ENCODE results near the gene TMEM150A.
"Not testable (repeated sequence)": the region's sequence is repeated elsewhere in the genome, so short reads cannot be mapped to it uniquely, and the experiment has no call there.

Gene TMEM150A

GRCh38 chr2:85561280-85562212 is 41.0 kb downstream of the TMEM150A start, which contains the start of gene GGCX:
TSS of gene GGCX (minus strand) at chr2:85561493. CDS start at chr2:85561428, 65 bp downstream.
- H3K27ac ChIP-seq: peak within 1 kb of the TSS; percentile 82
- H3K4me3 ChIP-seq (ENCODE audit: low read depth in 1 of 2, low read length in 1 of 2): peak within 1 kb of the TSS; percentile 74 to 94
- H3K36me3 ChIP-seq: no peaks in the 10 kb centered on the region
- TF ChIP-seq CTCF (IDR thresholded peaks at IDR 0.05): peak; percentile 64
- no peaks in the 10 kb centered on the region for H3K27me3 ChIP-seq
- no peaks in the 10 kb centered on the region for H3K9me3 ChIP-seq
- peaks cover 18 to 21% of the 10 kb centered on the region in 2 experiments for H3K4me1 ChIP-seq (ENCODE audit: control insufficient read depth in 1 of 2, insufficient read depth in 1 of 2, low read depth in 1 of 2, low read length in 1 of 2)

GRCh38 chr2:85560812-85561279 is 41.7 kb downstream of the TMEM150A start:
- H3K9me3 ChIP-seq: no peaks in the 10 kb centered on the region
- H3K4me3 ChIP-seq (ENCODE audit: low read depth in 1 of 2, low read length in 1 of 2): peak overlapping the region; percentile 74 to 94
- peaks cover 18 to 21% of the 10 kb centered on the region in 2 experiments for H3K4me1 ChIP-seq (ENCODE audit: control insufficient read depth in 1 of 2, insufficient read depth in 1 of 2, low read depth in 1 of 2, low read length in 1 of 2)
- H3K36me3 ChIP-seq: no peaks in the 10 kb centered on the region
- H3K27me3 ChIP-seq: no peaks in the 10 kb centered on the region
- H3K27ac ChIP-seq: peak overlapping the region; percentile 82
- TF ChIP-seq CTCF (IDR thresholded peaks at IDR 0.05): no peak

GRCh38 chr2:85560403-85560726 is 42.1 kb downstream of the TMEM150A start:
- H3K9me3 ChIP-seq, H3K27ac ChIP-seq, H3K36me3 ChIP-seq, H3K27me3 ChIP-seq: not testable (repeated sequence)
- H3K4me3 ChIP-seq (ENCODE audit: low read depth in 1 of 2, low read length in 1 of 2): peak overlapping the region in 1 of 2 experiments; percentile 74
- H3K4me1 ChIP-seq (ENCODE audit: control insufficient read depth in 1 of 2, insufficient read depth in 1 of 2, low read depth in 1 of 2, low read length in 1 of 2): peaks cover 18 to 21% of the 10 kb centered on the region in 2 experiments

GRCh38 chr2:85558160-85558559 is 44.3 kb downstream of the TMEM150A start:
- no peak for TF ChIP-seq CTCF (IDR thresholded peaks at IDR 0.05)
- H3K4me3 ChIP-seq (ENCODE audit: low read depth in 1 of 2, low read length in 1 of 2): no peak overlapping the region
- peaks cover 22% of the 10 kb centered on the region for H3K36me3 ChIP-seq
- peaks cover 13 to 15% of the 10 kb centered on the region in 2 experiments for H3K4me1 ChIP-seq (ENCODE audit: control insufficient read depth in 1 of 2, insufficient read depth in 1 of 2, low read depth in 1 of 2, low read length in 1 of 2)
- H3K27ac ChIP-seq: no peak overlapping the region
- no peaks in the 10 kb centered on the region for H3K9me3 ChIP-seq
- no peaks in the 10 kb centered on the region for H3K27me3 ChIP-seq

GRCh38 chr2:85557130-85557529 is 45.4 kb downstream of the TMEM150A start:
- TF ChIP-seq CTCF (IDR thresholded peaks at IDR 0.05): no peak
- Histone ChIP-seq H3K27me3 (no peaks in the 10 kb centered on the region), H3K9me3 (no peaks in the 10 kb centered on the region), H3K36me3 (peaks cover 32% of the 10 kb centered on the region), H3K27ac (no peak overlapping the region), H3K4me1 (ENCODE audit: control insufficient read depth in 1 of 2, insufficient read depth in 1 of 2, low read depth in 1 of 2, low read length in 1 of 2) (peaks cover 15 to 17% of the 10 kb centered on the region in 2 experiments), H3K4me3 (ENCODE audit: low read depth in 1 of 2, low read length in 1 of 2) (no peak overlapping the region)

GRCh38 chr2:85554980-85555612 is 47.4 kb downstream of the TMEM150A start:
- Histone ChIP-seq H3K27ac (no peak overlapping the region), H3K27me3 (no peaks in the 10 kb centered on the region), H3K36me3 (peaks cover 32% of the 10 kb centered on the region), H3K9me3 (no peaks in the 10 kb centered on the region), H3K4me3 (ENCODE audit: low read depth in 1 of 2, low read length in 1 of 2) (no peak overlapping the region), H3K4me1 (ENCODE audit: control insufficient read depth in 1 of 2, insufficient read depth in 1 of 2, low read depth in 1 of 2, low read length in 1 of 2) (peaks cover 22 to 26% of the 10 kb centered on the region in 2 experiments)
- no peak for TF ChIP-seq CTCF (IDR thresholded peaks at IDR 0.05)

Measured in neutrophil (primary cell).